GM21381 (cell line): ENCODE measurements around the gene XRN2.

ENCODE experiments used
- ATAC-seq: cut with Tn5 transposase; IDR thresholded peaks from one replicate; pipeline ENCODE4 v1.9.1; 2021; ENCODE audit warnings: mild to moderate bottlenecking, moderate library complexity; ENCODE audit not compliant: unreplicated experiment

XRN2 gene

DNA sequence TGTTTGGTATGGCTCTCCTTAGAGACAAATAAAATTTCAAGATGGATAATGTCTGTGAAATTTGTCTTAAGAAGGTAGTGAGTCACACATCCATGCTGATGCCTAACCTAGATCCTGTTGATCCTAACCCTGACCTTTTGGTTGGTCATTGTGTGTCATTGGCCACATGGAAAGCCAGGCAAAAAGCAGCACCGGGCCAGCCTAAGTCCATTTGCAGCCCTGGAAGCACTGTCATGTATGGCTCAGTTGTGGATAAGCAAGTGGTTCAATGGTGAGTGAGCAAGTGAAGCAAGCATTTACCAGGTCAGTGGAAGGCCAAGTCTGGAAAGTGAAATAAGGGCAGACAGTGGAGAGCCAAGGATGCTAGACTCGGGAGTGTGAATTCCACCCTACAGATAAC is 12.1 kb upstream of the XRN2 start:
- no peak for ATAC-seq

DNA sequence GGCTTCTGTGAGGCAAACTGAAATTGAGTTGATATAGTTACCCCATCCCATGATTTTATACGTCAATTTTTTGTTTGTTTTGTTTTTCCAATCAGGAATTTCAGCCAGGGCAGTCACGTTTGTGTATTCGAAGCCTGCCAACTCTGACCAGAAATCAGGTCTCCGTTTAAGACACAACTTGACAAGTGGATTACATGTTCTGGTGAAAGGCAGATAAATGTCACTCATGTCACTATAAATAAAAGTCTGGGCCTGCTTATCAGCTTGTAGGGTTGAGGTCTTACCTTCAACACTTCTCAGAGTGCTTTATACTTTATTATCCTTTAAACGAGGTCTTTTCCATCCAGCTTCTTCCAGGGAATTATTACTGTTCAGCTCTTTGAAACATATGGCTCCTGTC is 8.4 kb upstream of the XRN2 start:
- ATAC-seq: no peak

DNA sequence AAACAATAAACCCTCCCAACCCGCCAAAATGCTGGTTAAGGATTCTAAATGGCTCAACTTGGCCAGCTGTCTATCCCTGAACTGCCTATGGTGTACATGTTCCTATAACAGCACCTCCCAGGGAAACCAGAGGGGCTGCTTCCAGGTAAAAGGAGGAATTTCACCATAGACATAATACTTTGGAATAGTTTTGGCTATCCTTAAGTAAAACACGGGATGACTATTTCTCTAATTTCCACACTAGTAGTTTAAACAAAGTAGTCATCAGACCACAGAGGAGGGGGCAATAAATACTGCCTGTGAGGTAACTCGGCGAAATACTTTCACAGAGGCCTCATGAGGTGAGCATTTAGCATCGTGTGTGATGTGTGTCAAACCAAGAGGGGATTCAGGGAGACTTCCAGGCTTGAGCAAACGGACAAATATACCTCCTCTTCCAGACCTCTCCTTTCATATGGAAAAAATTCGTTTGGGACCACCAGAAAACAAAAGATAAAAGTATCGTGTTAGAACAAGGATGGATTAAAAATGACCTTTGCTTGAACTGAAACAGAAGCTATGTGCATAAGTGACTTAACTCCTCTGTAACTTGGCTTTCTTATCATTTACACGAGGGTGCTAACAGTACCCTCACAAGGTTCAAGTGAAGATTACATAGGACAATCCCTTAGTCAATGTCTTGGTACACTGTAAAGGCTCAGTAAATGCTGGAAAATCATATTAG is 1.0 kb upstream of the XRN2 start:
- no peak for ATAC-seq

DNA sequence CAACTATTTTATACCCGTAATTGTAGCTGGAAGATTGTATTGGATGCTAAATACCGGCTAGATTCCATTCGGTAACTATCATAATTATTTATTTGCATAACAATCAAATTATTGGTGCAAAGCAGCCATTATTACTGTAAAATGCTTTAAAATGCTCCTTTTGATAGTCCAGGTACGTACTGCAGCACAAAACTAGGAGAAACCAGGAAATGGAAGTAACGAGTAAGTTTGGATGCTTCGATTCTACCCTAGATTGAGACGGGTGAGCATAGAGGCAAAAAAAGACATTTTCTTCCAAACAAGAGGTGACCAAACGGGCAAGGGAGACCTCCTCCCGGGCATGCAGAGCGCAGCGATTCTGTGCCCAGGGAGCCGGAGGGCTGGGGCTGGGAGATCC is 469 bp upstream of the XRN2 start:
- ATAC-seq: no peak

DNA sequence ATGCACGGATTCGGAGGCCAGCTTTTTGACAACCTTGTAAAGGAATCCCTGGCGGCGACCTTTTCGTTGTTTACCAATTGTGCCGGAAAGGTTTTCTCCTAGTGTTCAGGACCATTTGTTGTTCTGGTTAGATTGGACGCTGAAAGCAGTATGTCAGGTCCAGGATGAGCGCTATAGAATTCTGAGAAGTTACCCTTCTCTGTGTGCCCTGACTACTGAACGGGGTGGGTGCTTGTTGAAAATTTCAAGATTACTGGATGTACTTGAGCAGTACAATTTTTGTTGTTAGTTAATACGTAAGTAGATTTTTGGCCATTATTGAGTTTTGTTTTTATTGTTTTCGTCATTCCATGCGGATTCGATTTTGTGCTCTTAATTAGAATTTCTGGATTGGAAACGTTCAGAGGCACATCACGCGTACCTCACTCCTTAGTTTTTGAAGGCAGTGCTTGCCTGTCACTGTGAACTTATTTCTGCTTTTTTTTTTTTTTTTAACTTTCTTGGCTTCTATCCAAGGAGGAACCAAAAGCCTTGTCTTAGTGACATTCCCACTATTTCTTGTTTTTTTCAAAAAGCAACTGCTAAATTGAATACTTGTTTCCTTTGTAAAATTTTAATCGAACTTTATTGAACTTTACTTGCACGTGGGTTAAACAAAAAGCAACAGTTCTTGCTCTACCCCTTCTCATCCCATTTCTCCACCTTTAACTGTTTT is 898 bp downstream of the XRN2 start:
- no peak for ATAC-seq

DNA sequence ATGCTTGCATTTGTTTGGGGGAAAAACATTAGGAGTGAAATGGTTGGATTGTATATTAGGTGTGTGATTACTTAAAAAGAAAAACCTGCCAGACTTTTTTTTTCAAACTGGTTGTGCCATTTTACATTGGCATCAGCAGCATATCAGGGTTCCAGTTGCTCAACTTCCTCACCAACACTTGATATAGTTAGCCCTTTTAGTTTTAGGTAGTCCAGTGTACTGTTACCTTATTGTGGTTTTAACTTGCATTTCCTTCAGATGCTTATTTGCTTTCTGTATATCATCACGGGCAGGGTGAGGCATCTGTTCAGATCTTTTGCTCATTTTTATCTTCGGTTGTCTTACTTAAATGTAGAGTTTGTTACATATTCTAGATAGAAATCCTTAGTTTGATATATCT is 5.2 kb downstream of the XRN2 start:
- no peak for ATAC-seq

DNA sequence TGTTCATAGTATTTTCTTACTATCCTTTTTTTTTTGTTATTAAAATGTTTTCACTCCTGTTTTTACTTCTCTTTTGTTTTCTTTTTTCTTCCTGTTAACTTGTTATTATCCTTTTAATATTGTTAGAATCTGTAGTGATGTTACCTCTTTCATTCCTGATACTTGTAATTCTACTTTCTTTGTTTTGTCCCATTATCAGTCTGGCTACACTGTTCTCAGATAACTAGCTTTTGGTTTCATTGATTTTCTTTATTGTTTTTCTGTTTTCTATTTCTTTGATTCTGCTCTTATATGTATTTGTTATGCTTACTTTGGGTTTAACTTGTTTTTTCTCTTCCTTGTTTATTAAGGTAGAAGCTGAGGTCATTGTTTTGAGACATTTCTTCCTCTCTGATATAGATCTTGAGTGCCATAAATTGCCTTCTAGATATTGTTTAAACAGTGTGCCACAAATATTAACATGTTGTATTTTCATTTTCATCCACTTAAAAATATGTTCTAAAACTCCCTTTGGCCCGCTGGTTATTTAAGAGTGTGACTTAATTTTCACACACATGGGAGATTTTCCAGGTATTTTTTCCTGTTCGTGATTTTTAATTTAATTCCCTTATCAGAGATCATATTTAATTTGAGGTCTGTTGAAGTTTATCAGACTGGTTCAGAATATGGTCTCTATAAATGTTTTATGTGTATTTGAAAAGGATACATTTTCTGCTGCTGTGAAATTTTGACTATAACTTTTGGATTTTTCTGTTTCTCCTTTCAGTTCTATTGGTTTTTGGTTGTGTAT is 6.7 kb downstream of the XRN2 start:
- no peak for ATAC-seq

DNA sequence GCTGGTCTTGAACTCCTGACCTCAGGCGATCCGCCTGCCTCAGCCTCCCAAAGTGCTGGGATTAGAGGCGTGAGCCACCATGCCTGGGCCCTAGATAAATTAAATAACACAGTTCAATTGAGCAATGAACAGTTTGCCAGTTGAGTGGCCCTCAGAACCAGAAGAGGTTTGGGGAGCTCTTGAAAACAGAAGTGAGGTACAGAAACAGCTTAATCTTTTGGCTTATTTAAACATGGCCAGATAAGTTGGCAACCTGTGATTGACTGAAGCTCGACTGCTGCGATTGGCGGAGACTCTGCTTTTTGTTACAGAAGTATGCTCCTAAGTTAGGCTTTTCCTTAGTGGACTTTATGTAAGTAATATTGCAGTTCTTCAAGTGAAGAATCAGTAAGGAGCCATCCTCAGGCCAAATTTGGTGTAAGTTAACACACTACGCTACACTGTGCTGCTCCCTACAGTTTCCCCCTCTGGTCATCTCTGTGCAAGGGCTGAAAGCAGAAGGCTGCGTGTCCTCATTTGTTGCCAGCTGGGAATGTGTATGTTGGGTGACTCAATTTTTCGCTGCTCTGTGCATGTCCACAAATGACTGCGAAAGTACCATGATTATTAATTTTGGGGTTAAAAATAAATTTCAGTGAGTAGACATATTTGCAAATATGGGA is 9.8 kb downstream of the XRN2 start:
- no peak for ATAC-seq

DNA sequence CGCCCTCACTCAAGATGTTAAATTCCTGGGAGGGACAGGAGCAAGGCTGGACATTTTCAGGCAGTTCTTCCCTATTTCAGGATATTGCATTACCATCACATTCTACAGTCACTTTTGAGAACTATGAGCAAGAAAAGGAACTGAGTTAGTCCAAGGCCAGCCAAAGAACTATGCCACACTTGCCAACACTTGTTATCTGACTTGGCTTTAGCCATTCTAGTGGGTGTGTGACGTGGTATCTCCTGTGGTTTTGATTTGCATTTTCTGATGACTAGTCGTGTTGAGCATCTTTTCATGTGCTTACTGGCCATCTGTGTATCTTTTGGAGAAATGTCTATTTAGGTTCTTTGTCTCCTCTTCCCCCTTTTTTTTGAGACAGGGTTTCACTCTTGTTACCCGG is 12.0 kb downstream of the XRN2 start:
- ATAC-seq: no peak

DNA sequence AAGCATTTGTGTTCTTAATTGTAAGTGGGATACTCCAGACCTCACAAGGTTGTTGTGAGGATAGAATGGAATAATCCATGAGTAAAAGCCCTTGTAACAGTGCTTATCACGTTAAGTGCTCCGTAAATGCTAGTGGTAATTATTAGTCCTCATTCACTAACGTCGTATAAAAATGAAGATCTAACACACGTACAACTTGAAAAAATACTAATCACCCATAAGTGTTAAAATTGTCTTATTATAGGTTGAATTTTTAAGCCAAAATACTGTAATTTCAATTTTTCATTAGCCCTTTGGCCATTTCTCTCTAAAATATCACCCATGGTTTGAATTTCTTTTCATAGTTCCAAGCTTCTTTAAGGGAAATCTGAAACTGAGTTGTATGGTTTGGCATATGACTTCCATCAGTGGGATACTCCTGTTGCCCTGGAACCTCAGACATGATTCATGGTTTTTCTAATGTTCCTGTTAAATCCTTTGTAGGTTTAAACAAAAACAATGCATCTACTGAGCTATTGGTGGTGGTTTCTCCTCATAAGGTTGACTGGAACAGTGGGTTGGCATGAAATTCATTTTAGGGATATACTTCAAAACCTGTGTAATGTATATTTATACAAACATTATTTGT is 19.1 kb downstream of the XRN2 start:
- no peak for ATAC-seq

DNA sequence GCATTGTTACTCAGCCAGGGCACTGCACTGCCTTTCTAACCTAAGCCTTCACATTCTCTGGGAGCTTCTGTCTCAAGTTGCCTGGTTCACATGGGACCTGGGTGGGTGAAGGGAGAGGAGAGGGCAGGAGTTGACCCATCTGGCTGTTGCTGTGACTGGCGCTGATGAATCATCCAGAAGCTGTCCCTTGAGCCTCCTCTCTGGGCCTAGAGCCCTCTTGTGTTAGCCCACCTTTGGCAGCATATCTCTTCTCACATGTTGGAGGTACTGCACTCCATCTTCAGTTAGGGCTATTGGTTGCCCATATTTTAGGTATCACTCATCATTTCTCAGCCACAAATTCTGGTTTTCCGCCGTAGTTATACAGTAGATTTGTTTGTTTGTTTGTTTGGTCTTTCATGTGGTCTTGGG is 19.8 kb downstream of the XRN2 start:
- no peak for ATAC-seq

DNA sequence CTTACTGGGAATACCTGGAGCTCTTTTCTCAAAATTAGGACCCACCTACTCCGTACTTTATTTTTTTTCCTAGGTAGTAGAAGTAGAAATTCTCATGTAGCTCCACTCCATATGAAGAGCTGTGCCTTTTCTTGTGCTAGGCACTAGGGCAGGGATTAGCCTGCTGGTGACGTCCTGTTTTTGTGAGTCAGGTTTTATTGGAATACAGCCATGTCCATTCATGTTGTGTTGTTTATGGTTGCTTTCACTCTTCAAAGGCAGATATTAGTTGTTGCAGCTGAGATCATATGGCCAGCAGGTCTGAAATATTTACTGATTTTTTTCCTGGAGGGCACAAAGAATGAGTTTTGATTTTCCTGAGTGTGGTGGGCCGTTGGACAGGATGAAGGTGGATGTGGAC is 20.5 kb downstream of the XRN2 start:
- no peak for ATAC-seq

DNA sequence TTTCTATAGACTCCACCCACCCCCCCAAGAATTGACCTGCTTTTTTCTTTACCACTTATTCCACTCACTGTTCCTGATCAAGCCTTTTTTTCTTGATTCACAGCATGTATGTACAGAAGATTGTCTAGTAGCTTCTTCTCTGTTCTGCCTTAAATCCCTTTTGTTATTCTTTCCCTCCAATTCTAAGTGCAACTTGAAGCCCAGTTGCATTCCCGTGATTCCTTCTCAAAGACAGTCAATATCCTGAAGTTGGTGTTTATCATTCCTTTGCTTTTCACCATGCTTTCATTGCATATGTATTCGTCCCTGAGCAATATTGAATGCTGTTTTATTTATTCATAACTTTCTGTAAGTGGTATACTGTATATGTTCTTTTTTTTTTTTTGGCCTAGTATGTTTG is 21.0 kb downstream of the XRN2 start:
- ATAC-seq: no peak

DNA sequence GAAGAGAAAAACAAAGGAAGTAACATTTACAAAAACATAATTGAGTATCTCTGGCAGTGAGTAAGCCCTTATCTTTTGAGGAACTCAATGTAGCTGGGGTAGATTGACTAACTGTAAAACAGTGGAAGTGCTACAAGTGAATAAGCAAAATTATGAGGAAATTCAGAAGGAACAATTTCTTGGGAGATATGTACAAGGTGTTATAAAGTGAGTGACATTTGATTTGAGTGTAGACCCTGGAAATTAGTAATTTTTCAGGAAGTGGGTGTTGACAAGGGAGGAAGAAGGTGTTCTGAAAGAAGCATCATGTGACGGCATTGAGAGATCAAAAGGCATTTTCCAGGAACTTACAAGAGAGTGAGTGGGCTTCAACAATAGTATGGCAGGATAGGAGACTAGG is 22.2 kb downstream of the XRN2 start:
- ATAC-seq: no peak

DNA sequence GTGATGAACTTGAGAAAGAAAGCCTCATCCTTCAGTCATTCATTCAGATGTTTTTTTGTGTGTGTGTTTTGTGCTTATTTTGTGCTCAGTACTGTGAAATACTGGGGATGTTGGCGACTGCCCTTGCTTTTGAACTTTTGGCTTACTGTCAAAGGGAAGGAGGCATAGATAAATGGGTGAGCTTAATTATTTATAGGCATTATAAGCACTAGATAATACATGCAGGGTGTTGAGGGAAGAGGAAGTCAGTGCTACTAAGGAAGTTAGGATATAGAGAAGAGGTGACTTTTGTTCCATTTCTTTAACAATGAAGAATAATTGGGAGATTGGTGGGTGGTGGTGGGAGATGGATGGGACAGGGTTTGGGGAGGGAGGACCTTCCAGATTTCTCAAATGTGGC is 23.6 kb downstream of the XRN2 start:
- no peak for ATAC-seq

DNA sequence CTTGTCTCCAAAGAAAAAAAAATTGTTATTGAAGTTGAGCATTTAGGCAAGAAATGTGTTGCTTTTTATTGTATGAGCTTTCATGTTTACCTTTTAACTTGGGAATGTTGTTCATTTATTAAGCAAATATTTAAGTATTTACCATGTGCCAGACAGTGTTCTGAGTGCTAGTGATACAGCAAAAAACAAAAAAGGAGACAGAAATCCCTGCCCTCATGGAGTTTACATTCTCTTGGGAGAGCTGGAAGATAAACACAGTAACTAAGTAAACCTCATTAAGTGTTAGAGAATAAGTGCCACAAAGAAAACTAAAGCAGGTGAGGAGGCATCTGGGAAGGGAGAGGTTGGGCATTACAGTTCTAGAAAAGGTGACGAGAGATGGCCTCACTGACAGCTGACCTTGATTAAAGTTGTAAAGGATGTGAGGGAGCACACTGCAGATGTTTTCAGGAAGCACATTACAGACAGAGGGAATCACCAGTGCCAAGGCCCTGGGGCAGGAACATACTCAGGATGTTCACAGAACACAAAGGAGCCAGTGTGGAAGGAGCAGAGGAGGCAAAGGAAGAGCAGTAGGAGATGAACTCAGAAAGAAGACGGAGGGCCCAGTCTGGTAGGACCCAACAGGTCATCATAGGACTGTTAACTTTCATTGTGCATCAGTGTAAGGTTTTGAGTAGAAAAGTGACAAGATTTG is 33.5 kb downstream of the XRN2 start:
- no peak for ATAC-seq

DNA sequence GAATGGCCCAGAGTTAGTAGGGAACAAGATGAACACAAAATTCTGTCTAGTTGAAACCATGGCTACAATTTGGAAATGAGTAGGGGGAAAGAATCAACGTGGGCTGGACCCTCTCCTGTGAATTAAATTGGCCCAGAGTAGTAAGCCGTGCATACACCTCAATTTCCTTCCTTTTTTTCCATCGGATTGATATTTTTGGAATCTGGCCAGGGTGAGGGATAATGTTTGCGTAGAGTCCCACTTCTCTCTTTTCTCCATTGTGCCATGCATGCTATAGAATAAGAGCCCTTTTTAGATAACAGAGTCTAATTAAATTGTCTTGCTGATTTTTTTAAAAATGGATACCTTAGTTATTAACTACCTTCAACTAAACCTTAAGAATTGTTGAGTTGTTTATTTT is 35.2 kb downstream of the XRN2 start:
- no peak for ATAC-seq

DNA sequence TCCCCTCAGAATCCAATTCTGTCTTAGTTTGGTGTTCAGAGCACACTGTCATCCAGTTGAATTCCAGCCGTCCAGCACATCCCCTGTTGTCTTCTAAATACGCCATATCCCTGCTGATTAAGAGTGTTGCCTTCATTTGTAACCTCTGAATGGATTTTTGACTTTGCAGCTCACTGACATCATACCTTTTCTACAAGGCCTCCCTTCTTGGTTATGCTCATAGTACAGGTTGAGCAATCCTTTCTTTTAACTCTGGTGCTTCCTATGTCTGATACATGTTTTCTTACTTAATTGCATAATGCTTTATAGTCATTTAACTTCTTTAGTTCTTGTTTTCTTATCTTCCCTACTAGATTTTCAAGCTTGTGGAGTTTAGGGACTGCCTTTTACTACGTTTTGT is 36.4 kb downstream of the XRN2 start:
- ATAC-seq: no peak

DNA sequence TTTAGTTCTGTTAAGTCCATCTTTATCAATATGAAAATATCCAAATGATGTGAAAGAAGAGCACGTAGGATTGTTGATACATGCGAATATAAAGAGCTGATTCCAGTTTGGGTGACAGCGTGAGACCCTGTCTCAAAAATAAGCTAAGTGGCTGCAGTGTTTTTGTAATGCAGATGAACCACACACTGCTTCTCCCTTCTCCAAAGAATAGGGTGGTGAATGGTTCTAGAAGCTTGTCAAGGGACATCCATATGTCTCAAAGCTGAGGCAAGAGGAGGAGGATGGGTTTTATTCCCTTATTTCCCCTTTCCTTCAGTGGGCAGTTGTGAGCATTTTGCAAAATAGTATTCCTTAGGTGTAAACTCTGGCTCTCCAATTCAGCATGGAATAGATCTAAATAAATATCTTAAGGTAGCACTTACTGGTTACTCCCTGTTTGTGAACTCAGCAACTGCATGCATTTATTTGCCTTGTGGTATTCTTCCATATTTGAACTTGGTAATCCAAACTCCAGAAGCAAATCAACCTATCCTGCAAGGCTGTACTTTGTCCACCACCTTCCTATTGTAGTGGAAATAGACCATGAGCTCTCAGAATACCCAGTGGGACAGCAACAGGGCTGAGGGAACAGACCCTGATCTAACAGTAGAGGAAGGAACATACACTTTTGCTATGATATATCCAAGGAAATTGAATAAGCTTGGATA is 38.0 kb downstream of the XRN2 start:
- ATAC-seq: no peak
